ENCODE results near the gene RNGTT.

DNA sequence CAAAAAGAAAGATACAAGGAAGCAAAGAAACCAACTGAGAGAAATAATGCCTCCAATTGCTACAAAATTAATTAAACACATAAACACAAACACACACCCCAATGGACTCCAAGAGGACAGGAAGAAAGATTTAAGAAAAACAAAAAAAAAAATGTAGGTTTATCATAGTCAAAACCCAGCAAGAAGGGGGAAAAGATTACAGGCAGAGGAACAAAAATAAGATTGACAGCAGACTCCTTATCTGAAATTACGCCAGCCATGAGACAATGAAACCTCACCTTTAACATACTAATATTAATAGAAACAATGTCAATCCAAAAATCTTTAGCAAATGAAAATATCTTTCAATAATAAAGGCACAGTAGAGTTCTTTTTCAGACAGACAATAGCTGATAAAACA is 155.8 kb downstream of the RNGTT start:
- TF ChIP-seq EZH2 (IDR thresholded peaks at IDR 0.05; ENCODE audit: insufficient read depth, poor library complexity, severe bottlenecking): no peak
- no peak for TF ChIP-seq EZH2phosphoT487 (IDR thresholded peaks at IDR 0.05; ENCODE audit: insufficient read depth, low read depth)
